HepG2 (cell line): Measurements from ENCODE around the gene WBP1. TPM values are rescaled to one million over a fixed set of nuclear protein-coding genes. Genes with fewer than 3 reads are reported as not detected.

Source experiments
- ARNT ChIP-seq: fragments of 450-650 bp; IDR thresholded peaks from 2 replicates; pipeline ENCODE4 v1.6.1; 2017
- ATF7-NPFF ChIP-seq: sonication (generic); formaldehyde crosslinking; IDR thresholded peaks from 2 replicates; pipeline ENCODE4 v1.8.1; 2023; ENCODE audit warnings: mild to moderate bottlenecking, low read depth, missing genetic modification reagents, moderate library complexity
- CAMTA2 ChIP-seq: sonication (generic); formaldehyde crosslinking; IDR thresholded peaks from 2 replicates; pipeline ENCODE4 v1.4.0; 2020; ENCODE audit warnings: mild to moderate bottlenecking, missing genetic modification reagents, borderline replicate concordance
- CENPBD1 ChIP-seq: sonication (generic); formaldehyde crosslinking; IDR thresholded peaks from 2 replicates; pipeline ENCODE4 v1.8.0; 2022; ENCODE audit warnings: missing genetic modification reagents, low read depth, mild to moderate bottlenecking, borderline replicate concordance
- CHD4 ChIP-seq: fragments of 200-600 bp; sonication (generic); IDR thresholded peaks from 2 replicates; pipeline ENCODE4 v1.7.0; 2017; ENCODE audit warnings: mild to moderate bottlenecking, low read length, borderline replicate concordance
- DZIP1 ChIP-seq: sonication (generic); formaldehyde crosslinking; IDR thresholded peaks from 2 replicates; pipeline ENCODE4 v1.5.0; 2020; ENCODE audit warnings: mild to moderate bottlenecking, missing genetic modification reagents
- FLYWCH1 ChIP-seq: sonication (generic); formaldehyde crosslinking; IDR thresholded peaks from 2 replicates; pipeline ENCODE4 v1.8.1; 2023; ENCODE audit warnings: mild to moderate bottlenecking, missing genetic modification reagents
- GMEB2 ChIP-seq: IDR thresholded peaks from 2 replicates; pipeline ENCODE4 v1.6.1; 2016; ENCODE audit warnings: missing biosample characterization, missing genetic modification reagents, low read depth
- MXD3 ChIP-seq: IDR thresholded peaks from 2 replicates; pipeline ENCODE4 v1.6.1; 2016; ENCODE audit warnings: mild to moderate bottlenecking, missing biosample characterization, missing genetic modification reagents
- NFYB ChIP-seq: sonication (generic); formaldehyde crosslinking; IDR thresholded peaks from 2 replicates; pipeline ENCODE4 v1.4.0; 2020; ENCODE audit warnings: missing genetic modification reagents
- NONO ChIP-seq, 2 experiments: fragments of 450-650 bp in 1 of 2; sonication (generic) in 1 of 2; formaldehyde crosslinking in 1 of 2; IDR thresholded peaks in 1 of 2; conservative IDR thresholded peaks in 1 of 2; 2 replicates each; pipeline versions ENCODE4 v1.6.1 to v1.8.0; 2017 to 2022; ENCODE audit warnings: mild to moderate bottlenecking in 1 of 2, missing genetic modification reagents in 1 of 2, moderate library complexity in 1 of 2
- RFX5 ChIP-seq: IDR thresholded peaks from 2 replicates; pipeline ENCODE4 v1.6.1; 2011; ENCODE audit warnings: low read depth, low read length, improper control_type of control experiment
- RXRB ChIP-seq: IDR thresholded peaks from 2 replicates; pipeline ENCODE4 v1.6.1; 2016; ENCODE audit warnings: borderline replicate concordance, missing genetic modification reagents, missing compliant biosample characterization
- STAG1 ChIP-seq: sonication (generic); formaldehyde crosslinking; IDR thresholded peaks from 2 replicates; pipeline ENCODE4 v1.4.0; 2020; ENCODE audit warnings: missing genetic modification reagents
- ZMAT3 ChIP-seq: sonication (generic); formaldehyde crosslinking; conservative IDR thresholded peaks from 2 replicates; pipeline ENCODE4 v1.7.0; 2021; ENCODE audit warnings: missing genetic modification reagents
- ZNF12 ChIP-seq: sonication (generic); formaldehyde crosslinking; IDR thresholded peaks from 2 replicates; pipeline ENCODE4 v1.5.0; 2020; ENCODE audit warnings: missing genetic modification reagents
- ZNF362 ChIP-seq: sonication (generic); formaldehyde crosslinking; IDR thresholded peaks from 2 replicates; pipeline ENCODE4 v1.4.0; 2020; ENCODE audit warnings: missing genetic modification reagents, mild to moderate bottlenecking, borderline replicate concordance
- ZNF44 ChIP-seq: sonication (generic); formaldehyde crosslinking; IDR thresholded peaks from 2 replicates; pipeline ENCODE4 v1.5.1; 2020; ENCODE audit warnings: mild to moderate bottlenecking, missing genetic modification reagents
- ZNF513 ChIP-seq: sonication (generic); formaldehyde crosslinking; conservative IDR thresholded peaks from 2 replicates; pipeline ENCODE4 v1.5.0; 2020; ENCODE audit warnings: missing genetic modification reagents
- ZNF709 ChIP-seq: sonication (generic); formaldehyde crosslinking; IDR thresholded peaks from 2 replicates; pipeline ENCODE4 v1.5.0; 2020; ENCODE audit warnings: mild to moderate bottlenecking, missing genetic modification reagents
- ZSCAN22 ChIP-seq: sonication (generic); formaldehyde crosslinking; IDR thresholded peaks from 2 replicates; pipeline ENCODE4 v1.4.0; 2020; ENCODE audit warnings: mild to moderate bottlenecking, missing genetic modification reagents
- polyA plus RNA-seq, 8 experiments: library from polyadenylated mRNA; depleted of rRNA in 3 of 8; stranded (reverse) in 7 of 8; unstranded in 1 of 8; fragments of >200 nt; fragmentation: Illumina TruSeq in 4 of 8; extraction: Trizol in 4 of 8; gene quantifications; 2 replicates each; pipeline versions ENCODE4 v1.2.1 to v1.2.3, GENCODE V29; 2011 to 2016; ENCODE audit warnings: low read depth in 4 of 8, missing spikeins in 1 of 8, mixed read lengths in 1 of 8; ENCODE audit not compliant: insufficient read depth in 1 of 8
- total RNA-seq, 5 experiments: library from RNA; depleted of rRNA; stranded (reverse); fragments of >200 nt; fragmentation: Illumina TruSeq; extraction: Trizol; gene quantifications; 2 replicates each; pipeline ENCODE4 v1.2.3, GENCODE V29; 2016; ENCODE audit warnings: low read depth in 1 of 5

Gene WBP1
- total and polyA plus RNA-seq, 2 of the 13 experiments (the other 11 are each of a cell fraction or from before 2014, with no cell fraction given): 38.8 to 85.7 TPM

GRCh38 chr2:74472086-74472944 is 14.1 kb downstream of the WBP1 start, which contains the start of gene MRPL53 (continued):
- TF ChIP-seq ATF7-NPFF: peak; percentile 90
- TF ChIP-seq ZNF709 (CRISPR knock-in tag): no peak; the same call in none of the 2 replicates
- TF ChIP-seq CENPBD1 (CRISPR knock-in tag): peak; percentile 93; the same call in 1 of the 2 replicates
- TF ChIP-seq ZMAT3 (CRISPR knock-in tag): peak; percentile 82
- no peak; the same call in 1 of the 2 replicates for TF ChIP-seq CAMTA2
- TF ChIP-seq MXD3 (CRISPR knock-in tag): peak; percentile 97; the same call in 1 of the 2 replicates
- TF ChIP-seq DZIP1 (CRISPR knock-in tag): no peak; the same call in 1 of the 2 replicates
- peak; percentile 80 for TF ChIP-seq RXRB (CRISPR knock-in tag)
- TF ChIP-seq ZNF12 (CRISPR knock-in tag): peak; percentile 60
- no peak for TF ChIP-seq NONO (IDR thresholded peaks at IDR 0.05)
- TF ChIP-seq NONO (CRISPR knock-in tag; conservative IDR thresholded peaks at IDR 0.05): peak; percentile 100
- no peak; the same call in 1 of the 2 replicates for TF ChIP-seq ZSCAN22 (CRISPR knock-in tag)
- peak; percentile 37; the same call in 1 of the 2 replicates for TF ChIP-seq CHD4
- peak; percentile 89 for TF ChIP-seq ZNF44 (CRISPR knock-in tag)
- peak; percentile 77 for TF ChIP-seq NFYB (CRISPR knock-in tag)
- peak; percentile 69 for TF ChIP-seq GMEB2 (CRISPR knock-in tag)
- peak; percentile 79 for TF ChIP-seq ZNF362 (CRISPR knock-in tag)
- no peak for TF ChIP-seq ARNT
- TF ChIP-seq ZNF513 (CRISPR knock-in tag): no peak
- TF ChIP-seq FLYWCH1: no peak
- peak; percentile 48 for TF ChIP-seq STAG1 (CRISPR knock-in tag)
- TF ChIP-seq RFX5: no peak
- TF ChIP-seq, all 625 proteins: peak for 455
